ENCODE results near the gene BICDL2. TPM values are rescaled to one million over a fixed set of nuclear protein-coding genes. Genes with fewer than 3 reads are reported as not detected.
A peak's percentile ranks its signal among the peaks of the same experiment; 100 is the strongest.

Gene BICDL2
- total and polyA plus RNA-seq, 9 of the 15 experiments (the other 6 are each of a cell fraction or from before 2014, with no cell fraction given): 0.09 to 0.28 (median 0.09) TPM; not detected in 6

DNA sequence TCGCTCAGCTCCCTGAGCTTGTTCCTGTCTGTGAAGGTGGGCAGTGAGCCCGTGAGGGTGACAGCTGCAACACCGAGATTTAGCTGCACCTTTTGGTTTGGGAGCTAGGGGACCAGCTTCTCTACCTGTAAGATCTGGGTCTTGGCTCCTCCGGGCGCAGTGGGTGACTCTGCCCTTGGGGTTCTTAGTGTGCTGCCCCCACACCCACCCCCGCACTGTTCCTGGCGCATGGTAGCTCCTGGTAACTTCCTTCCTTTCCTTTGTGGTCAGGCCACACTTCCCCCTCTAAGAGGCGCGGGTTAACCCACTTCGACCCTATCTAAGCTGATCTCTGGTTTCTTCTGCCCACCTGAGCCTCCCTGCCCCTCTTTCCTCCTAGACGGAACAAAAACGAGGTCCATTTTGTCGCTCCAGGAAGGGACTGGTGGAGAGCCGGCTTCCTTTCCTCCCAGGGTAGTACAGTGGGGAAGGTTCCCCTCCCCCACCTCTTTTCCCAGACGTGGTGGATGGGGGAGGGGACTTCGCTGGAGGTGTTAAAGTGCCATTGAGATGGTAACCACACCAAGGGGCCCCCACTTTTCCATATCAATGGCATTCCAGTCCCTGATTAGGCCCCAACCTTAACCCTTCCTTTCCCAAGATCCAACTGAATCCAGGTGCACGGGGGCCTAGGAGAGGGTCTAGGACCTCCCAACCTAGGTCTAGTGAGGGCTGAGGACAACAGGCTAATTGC lies 28.6 kb downstream of the BICDL2 start (continued):
- TF ChIP-seq HMBOX1 (IDR thresholded peaks at IDR 0.05) (peak; percentile 76; the same call in 1 of the 2 replicates), TAL1 (IDR thresholded peaks at IDR 0.05) (0 out of 2 replicates have a peak, but pooled peaks have one; percentile 5), STAG1 (CRISPR knock-in tag; IDR thresholded peaks at IDR 0.05; ENCODE audit: borderline replicate concordance) (no peak), TSC22D4 (tag; IDR thresholded peaks at IDR 0.05) (no peak), RBM39 (optimal IDR thresholded peaks at IDR 0.05; ENCODE audit: low read depth, low read length) (peak; percentile 46), ZNF780A (CRISPR knock-in tag; IDR thresholded peaks at IDR 0.05) (no peak), ZBTB7A (IDR thresholded peaks at IDR 0.05; ENCODE audit: borderline replicate concordance, control insufficient read depth, low read depth, low read length) (no peak), GATA2 (CRISPR knock-in tag; IDR thresholded peaks at IDR 0.05) (peak; percentile 32), DMBX1 (CRISPR knock-in tag; IDR thresholded peaks at IDR 0.05; ENCODE audit: borderline replicate concordance) (0 out of 2 replicates have a peak, but pooled peaks have one; percentile 28), ZNF518B (CRISPR knock-in tag; IDR thresholded peaks at IDR 0.05) (0 out of 2 replicates have a peak, but pooled peaks have one; percentile 27), ZNF347 (CRISPR knock-in tag; IDR thresholded peaks at IDR 0.05; ENCODE audit: low read depth) (no peak), BHLHE40 (IDR thresholded peaks at IDR 0.05; ENCODE audit: low read length) (peak; percentile 7; the same call in 1 of the 2 replicates), TEAD4 (IDR thresholded peaks at IDR 0.05; ENCODE audit: low read length) (peak; percentile 27; the same call in 1 of the 2 replicates), TEAD4 (CRISPR knock-in tag; IDR thresholded peaks at IDR 0.05; ENCODE audit: borderline replicate concordance) (no peak), KAT7 (CRISPR knock-in tag; IDR thresholded peaks at IDR 0.05; ENCODE audit: borderline replicate concordance) (no peak), ZNF583 (CRISPR knock-in tag; IDR thresholded peaks at IDR 0.05) (0 out of 2 replicates have a peak, but pooled peaks have one; percentile 35), RCOR1 (IDR thresholded peaks at IDR 0.05; ENCODE audit: borderline replicate concordance in 1 of 2, low read depth in 2 of 2, low read length in 2 of 2) (0 out of 4 replicates have a peak, but pooled peaks of 1 of the 2 experiments have one; percentile 6)
- TF ChIP-seq, protein P1, sequence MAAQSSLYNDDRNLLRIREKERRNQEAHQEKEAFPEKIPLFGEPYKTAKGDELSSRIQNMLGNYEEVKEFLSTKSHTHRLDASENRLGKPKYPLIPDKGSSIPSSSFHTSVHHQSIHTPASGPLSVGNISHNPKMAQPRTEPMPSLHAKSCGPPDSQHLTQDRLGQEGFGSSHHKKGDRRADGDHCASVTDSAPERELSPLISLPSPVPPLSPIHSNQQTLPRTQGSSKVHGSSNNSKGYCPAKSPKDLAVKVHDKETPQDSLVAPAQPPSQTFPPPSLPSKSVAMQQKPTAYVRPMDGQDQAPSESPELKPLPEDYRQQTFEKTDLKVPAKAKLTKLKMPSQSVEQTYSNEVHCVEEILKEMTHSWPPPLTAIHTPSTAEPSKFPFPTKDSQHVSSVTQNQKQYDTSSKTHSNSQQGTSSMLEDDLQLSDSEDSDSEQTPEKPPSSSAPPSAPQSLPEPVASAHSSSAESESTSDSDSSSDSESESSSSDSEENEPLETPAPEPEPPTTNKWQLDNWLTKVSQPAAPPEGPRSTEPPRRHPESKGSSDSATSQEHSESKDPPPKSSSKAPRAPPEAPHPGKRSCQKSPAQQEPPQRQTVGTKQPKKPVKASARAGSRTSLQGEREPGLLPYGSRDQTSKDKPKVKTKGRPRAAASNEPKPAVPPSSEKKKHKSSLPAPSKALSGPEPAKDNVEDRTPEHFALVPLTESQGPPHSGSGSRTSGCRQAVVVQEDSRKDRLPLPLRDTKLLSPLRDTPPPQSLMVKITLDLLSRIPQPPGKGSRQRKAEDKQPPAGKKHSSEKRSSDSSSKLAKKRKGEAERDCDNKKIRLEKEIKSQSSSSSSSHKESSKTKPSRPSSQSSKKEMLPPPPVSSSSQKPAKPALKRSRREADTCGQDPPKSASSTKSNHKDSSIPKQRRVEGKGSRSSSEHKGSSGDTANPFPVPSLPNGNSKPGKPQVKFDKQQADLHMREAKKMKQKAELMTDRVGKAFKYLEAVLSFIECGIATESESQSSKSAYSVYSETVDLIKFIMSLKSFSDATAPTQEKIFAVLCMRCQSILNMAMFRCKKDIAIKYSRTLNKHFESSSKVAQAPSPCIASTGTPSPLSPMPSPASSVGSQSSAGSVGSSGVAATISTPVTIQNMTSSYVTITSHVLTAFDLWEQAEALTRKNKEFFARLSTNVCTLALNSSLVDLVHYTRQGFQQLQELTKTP (IDR thresholded peaks at IDR 0.05; ENCODE audit: low read depth in 1 of 2, partially characterized antibody in 2 of 2): peak in 1 of 2 experiments; percentile 48

All from K562 (cell line).